KMS-11 (cell line): ENCODE results near the gene TBL1X.

ENCODE experiments used
- H2AFZ ChIP-seq: fragments of 200-600 bp; sonication (generic); 2 replicates; pipeline ENCODE4 v1.6.1; 2016; ENCODE audit warnings: antibody characterized with exemption, mixed run types, low read depth
- H3K27ac ChIP-seq: fragments of 200-600 bp; sonication (generic); 2 replicates; pipeline ENCODE4 v1.6.1; 2016; ENCODE audit warnings: mild to moderate bottlenecking, mixed run types
- H3K27me3 ChIP-seq: fragments of 200-600 bp; sonication (generic); 2 replicates; pipeline ENCODE4 v1.6.1; 2017; ENCODE audit warnings: mild to moderate bottlenecking, low read depth, mixed run types, moderate library complexity; ENCODE audit not compliant: insufficient read depth
- H3K36me3 ChIP-seq: fragments of 200-600 bp; sonication (generic); 2 replicates; pipeline ENCODE4 v1.6.1; 2017; ENCODE audit warnings: mild to moderate bottlenecking, mixed run types; ENCODE audit not compliant: insufficient read depth
- H3K4me1 ChIP-seq: fragments of 200-600 bp; sonication (generic); 2 replicates; pipeline ENCODE4 v1.6.1; 2016; ENCODE audit warnings: mild to moderate bottlenecking, low read depth, mixed run types; ENCODE audit not compliant: poor library complexity, severe bottlenecking
- H3K4me2 ChIP-seq: fragments of 200-600 bp; sonication (generic); 2 replicates; pipeline ENCODE4 v1.7.0; 2016; ENCODE audit warnings: mild to moderate bottlenecking, mixed run types
- H3K4me3 ChIP-seq: fragments of 200-600 bp; sonication (generic); IDR thresholded peaks from 2 replicates; pipeline ENCODE4 v1.6.1; 2017; ENCODE audit warnings: low read depth, low read length, mixed read lengths; ENCODE audit not compliant: insufficient read depth
- H3K79me2 ChIP-seq: fragments of 200-600 bp; sonication (generic); 2 replicates; pipeline ENCODE4 v1.6.1; 2016; ENCODE audit warnings: low read depth, mixed run types; ENCODE audit not compliant: insufficient read depth
- H3K9ac ChIP-seq: fragments of 200-600 bp; sonication (generic); 2 replicates; pipeline ENCODE4 v1.6.1; 2016; ENCODE audit warnings: mild to moderate bottlenecking, mixed run types
- H4K20me1 ChIP-seq: fragments of 200-600 bp; sonication (generic); 2 replicates; pipeline ENCODE4 v1.6.1; 2016; ENCODE audit warnings: mild to moderate bottlenecking, mixed run types; ENCODE audit not compliant: insufficient read depth
- CTCF ChIP-seq: fragments of 200-600 bp; sonication (generic); conservative IDR thresholded peaks from 2 replicates; pipeline ENCODE4 v1.6.1; 2017; ENCODE audit warnings: low read depth, mild to moderate bottlenecking, antibody characterized with exemption, low read length, moderate library complexity, mixed read lengths

TBL1X gene

GRCh38 chrX:9688833-9689232 lies 224.0 kb downstream of the TBL1X start:
- Histone ChIP-seq H3K4me3 (no peak overlapping the region), H2AFZ (no peak overlapping the region), H4K20me1 (no peaks in the 10 kb centered on the region), H3K27ac (no peak overlapping the region), H3K4me2 (no peak overlapping the region), H3K27me3 (no peaks in the 10 kb centered on the region), H3K4me1 (no peaks in the 10 kb centered on the region), H3K36me3 (no peaks in the 10 kb centered on the region), H3K9ac (no peak overlapping the region), H3K79me2 (no peaks in the 10 kb centered on the region)
- no peak for TF ChIP-seq CTCF

DNA sequence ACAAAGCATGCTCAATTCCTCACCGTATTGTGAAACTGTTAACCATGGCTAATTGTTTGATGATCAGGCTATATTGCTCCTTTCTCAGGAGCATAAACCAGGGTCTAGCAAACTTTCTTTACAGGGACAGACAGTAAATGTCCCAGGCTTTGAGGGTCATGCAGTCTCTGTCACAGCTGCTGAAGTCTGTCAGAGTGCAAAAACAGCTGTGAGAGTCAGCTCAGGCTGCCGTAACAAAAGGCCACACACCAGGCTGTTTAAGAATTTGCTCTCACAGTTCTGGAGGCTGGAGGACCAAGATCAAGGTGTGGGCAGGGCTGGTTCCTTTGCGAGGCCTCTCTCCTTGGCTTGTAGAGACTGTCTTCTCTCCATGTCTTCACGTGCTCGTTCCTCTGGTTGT lies 225.2 kb downstream of the TBL1X start:
- no peak overlapping the region for H3K4me3 ChIP-seq
- no peaks in the 10 kb centered on the region for H4K20me1 ChIP-seq
- no peak overlapping the region for H2AFZ ChIP-seq
- no peaks in the 10 kb centered on the region for H3K36me3 ChIP-seq
- H3K27ac ChIP-seq: no peak overlapping the region
- H3K27me3 ChIP-seq: no peaks in the 10 kb centered on the region
- no peaks in the 10 kb centered on the region for H3K4me1 ChIP-seq
- no peaks in the 10 kb centered on the region for H3K79me2 ChIP-seq
- no peak for TF ChIP-seq CTCF
- H3K4me2 ChIP-seq: no peak overlapping the region
- H3K9ac ChIP-seq: no peak overlapping the region

GRCh38 chrX:9693307-9694001 lies 228.6 kb downstream of the TBL1X start:
- H3K4me3 ChIP-seq: no peak overlapping the region
- no peaks in the 10 kb centered on the region for H3K36me3 ChIP-seq

GRCh38 chrX:9698576-9698975 lies 233.7 kb downstream of the TBL1X start:
- Histone ChIP-seq H3K27ac (no peak overlapping the region), H3K36me3 (no peaks in the 10 kb centered on the region), H3K4me3 (no peak overlapping the region), H3K4me1 (no peaks in the 10 kb centered on the region), H3K4me2 (no peak overlapping the region), H3K79me2 (no peaks in the 10 kb centered on the region), H2AFZ (no peak overlapping the region), H4K20me1 (no peaks in the 10 kb centered on the region), H3K27me3 (no peaks in the 10 kb centered on the region), H3K9ac (no peak overlapping the region)
- TF ChIP-seq CTCF: no peak

More at GRCh38 chrX:9693307-9694001, 228.6 kb downstream of the TBL1X start:
- Histone ChIP-seq H3K9ac (no peak overlapping the region), H3K79me2 (no peaks in the 10 kb centered on the region), H4K20me1 (no peaks in the 10 kb centered on the region), H3K27ac (no peak overlapping the region), H2AFZ (no peak overlapping the region), H3K4me1 (no peaks in the 10 kb centered on the region), H3K27me3 (no peaks in the 10 kb centered on the region), H3K4me2 (no peak overlapping the region)
- no peak for TF ChIP-seq CTCF
